VCaP (cell line): ENCODE measurements around the gene IFT57.

Source experiments
- H3K27ac ChIP-seq: fragments of 450-650 bp; 2 replicates; pipeline ENCODE4 v1.5.1; 2017
- CTCF ChIP-seq: fragments of 450-650 bp; conservative IDR thresholded peaks from 2 replicates; pipeline ENCODE4 v1.5.1; 2017; ENCODE audit warnings: mild to moderate bottlenecking, moderate library complexity

Gene IFT57

GRCh38 chr3:108234387-108234957 lies 12.2 kb upstream of the IFT57 start:
- H3K27ac ChIP-seq, result no peak overlapping the region
- TF ChIP-seq CTCF, result no peak

- no peak for TF ChIP-seq CTCF
- no peak overlapping the region for H3K27ac ChIP-seq
Observed at GRCh38 chr3:108228286-108228685, 6.1 kb upstream of the IFT57 start.

GRCh38 chr3:108227131-108227530 lies 4.9 kb upstream of the IFT57 start:
- TF ChIP-seq CTCF, result no peak
- H3K27ac ChIP-seq, result no peak overlapping the region

GRCh38 chr3:108225221-108225620 lies 3.0 kb upstream of the IFT57 start:
- no peak overlapping the region for H3K27ac ChIP-seq
- TF ChIP-seq CTCF, result no peak

GRCh38 chr3:108223928-108224327 lies 1.7 kb upstream of the IFT57 start:
- H3K27ac ChIP-seq, result peak overlapping the region; percentile 76; the same call in 1 of the 2 replicates
- TF ChIP-seq CTCF, result no peak

GRCh38 chr3:108222853-108223565 lies 785 bp upstream of the IFT57 start:
- H3K27ac ChIP-seq, result peak overlapping the region; percentile 76
- no peak for TF ChIP-seq CTCF

- peak overlapping the region; percentile 76 for H3K27ac ChIP-seq
- no peak for TF ChIP-seq CTCF
Observed at GRCh38 chr3:108221393-108221792, 831 bp downstream of the IFT57 start.
